HG03025 (cell line): ENCODE data around the gene CCL26.
"Not testable (repeated sequence)": the region's sequence is repeated elsewhere in the genome, so short reads cannot be mapped to it uniquely, and the experiment has no call there.

Experiments
- ATAC-seq: cut with Tn5 transposase; IDR thresholded peaks from one replicate; pipeline ENCODE4 v1.9.1; 2021; ENCODE audit warnings: mild to moderate bottlenecking, moderate library complexity; ENCODE audit not compliant: unreplicated experiment, low FRiP score

CCL26 gene

DNA sequence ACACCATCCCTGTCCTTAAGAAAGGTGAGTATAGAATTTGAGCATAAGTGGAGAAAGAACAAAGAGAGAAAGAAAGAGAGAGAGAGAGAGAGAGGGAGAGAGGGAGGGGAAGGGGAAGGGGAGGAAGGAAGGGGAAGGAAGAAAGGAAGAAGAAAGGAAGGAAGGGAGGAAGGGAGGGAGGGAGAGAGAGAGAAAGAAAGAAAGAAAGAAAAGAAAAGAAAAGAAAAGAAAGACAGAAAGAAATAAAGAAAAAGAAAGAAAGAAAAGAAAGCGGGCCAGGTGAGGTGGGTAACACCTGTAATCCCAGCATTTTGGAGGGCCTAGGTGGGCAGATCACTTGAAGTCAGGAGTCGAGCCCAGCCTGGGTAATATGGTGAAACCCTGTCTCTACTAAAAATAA, 21.7 kb upstream of the CCL26 start:
- no peak for ATAC-seq

DNA sequence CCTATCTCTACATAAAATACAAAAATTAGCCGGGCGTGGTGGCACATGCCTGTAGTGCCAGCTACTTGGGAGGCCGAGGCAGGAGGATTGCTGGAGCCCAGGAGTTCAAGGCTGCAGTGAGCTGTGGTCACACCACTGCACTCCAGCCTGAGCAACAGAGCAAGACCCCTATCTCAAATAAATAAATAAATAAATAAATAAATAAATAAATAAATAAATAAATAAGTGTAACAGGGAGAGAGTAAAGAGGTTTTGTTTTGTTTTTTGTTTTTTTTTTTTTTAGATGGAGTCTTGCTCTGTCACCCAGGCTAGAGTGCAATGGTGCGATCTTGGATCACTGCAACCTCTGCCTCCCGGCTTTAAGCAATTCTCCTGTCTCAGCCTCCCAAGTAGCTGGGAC, 20.6 kb upstream of the CCL26 start:
- not testable (repeated sequence) for ATAC-seq

DNA sequence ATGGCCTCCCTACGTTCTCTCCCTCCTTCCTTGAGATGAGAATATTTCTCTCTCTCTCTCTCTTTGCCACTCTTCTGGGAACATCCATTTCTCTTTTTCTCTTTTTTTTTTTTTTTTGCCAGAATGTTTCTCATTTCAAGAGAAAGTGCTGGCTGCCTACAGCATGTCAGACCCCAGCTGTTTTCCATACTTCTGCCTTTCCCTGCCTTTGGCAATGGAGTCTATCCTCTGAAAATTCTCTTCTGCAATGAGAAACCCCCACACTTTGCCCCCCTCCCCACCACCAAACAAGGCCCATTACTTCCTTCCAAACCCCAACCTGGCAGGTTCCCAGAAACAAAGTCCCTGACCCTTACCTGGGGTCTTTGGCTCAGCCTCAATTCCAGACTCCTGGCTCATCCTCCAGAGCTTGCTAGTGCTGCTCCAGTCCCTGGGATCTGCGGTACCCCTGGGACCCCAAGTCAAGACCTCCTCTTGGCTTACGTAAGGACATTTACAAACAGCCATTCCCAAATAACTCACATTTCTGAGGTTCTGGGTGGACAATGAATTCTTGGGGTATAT, 17.4 kb upstream of the CCL26 start:
- ATAC-seq, result no peak

DNA sequence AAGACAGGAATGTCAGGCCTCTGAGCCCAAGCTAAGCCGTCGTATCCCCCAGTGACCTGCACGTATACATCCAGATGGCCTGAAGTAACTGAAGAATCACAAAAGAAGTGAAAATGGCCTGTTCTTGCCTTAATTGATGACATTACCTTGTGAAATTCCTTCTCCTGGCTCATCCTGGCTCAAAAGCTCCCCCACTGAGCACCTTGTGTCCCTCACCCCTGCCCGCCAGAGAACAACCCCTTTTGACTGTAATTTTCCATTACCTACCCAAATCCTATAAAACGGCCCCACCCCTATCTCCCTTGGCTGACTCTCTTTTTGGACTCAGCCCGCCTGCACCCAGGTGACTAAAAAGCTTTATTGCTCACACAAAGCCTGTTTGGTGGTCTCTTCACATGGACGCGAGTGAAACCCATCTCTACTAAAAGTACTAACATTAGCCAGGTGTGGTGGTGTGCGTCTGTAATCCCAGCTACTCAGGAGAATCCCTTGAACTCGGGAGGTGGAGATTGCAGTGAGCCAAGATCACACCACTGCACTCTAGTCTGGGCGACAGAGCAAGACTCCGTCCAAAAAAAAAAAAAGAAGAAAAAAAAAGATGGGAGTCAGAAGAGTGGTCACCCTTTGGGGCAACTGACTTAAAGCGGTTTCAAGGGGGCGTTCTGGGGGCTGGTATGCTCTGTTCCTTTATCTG, 16.3 kb upstream of the CCL26 start:
- ATAC-seq, result not testable (repeated sequence)

DNA sequence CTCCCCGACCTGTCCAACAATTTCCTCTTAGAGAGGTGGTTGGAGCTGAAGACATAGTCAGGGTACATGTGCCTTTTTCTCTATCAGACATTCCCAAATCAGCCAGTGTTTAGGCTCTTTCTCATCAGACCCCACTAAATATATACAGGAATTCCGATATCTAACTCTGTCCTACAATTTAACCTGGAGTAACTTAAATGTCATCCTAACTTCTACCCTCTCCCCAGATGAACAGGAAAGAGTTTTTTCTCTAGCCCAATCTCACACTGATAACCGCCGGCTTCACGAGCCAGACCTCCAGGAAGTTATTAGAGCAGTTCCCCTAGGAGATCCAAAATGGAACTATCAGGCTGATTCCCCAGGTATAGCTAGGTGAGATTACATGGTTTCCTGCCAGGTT, 11.0 kb upstream of the CCL26 start:
- not testable (repeated sequence) for ATAC-seq

DNA sequence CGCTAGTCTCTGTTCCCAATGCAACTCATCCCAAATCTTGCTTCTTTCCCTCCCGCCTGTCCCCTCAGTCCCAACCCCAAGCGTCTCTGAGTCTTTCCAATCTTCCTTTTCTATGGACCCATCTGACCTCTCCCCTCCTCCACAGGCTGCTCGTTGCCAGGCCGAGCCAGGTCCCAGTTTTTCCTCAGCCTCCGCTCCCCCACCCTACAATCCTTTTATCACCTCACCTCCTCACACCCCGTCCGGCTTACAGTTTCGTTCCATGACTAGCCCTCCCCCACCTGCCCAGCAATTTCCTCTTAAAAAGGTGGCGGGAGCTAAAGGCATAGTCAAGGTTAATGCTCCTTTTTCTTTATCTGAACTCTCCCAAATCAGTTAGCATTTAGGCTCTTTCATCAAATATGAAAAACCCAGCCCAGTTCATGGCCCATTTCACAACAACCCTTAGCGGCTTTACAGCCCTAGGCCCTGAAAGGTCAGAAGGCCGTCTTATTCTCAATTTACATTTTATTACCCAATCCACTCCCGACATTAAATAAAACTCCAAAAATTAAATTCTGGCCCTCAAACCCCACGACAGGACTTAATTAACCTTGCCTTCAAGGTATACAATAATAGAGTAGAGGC, 8.7 kb upstream of the CCL26 start:
- not testable (repeated sequence) for ATAC-seq

DNA sequence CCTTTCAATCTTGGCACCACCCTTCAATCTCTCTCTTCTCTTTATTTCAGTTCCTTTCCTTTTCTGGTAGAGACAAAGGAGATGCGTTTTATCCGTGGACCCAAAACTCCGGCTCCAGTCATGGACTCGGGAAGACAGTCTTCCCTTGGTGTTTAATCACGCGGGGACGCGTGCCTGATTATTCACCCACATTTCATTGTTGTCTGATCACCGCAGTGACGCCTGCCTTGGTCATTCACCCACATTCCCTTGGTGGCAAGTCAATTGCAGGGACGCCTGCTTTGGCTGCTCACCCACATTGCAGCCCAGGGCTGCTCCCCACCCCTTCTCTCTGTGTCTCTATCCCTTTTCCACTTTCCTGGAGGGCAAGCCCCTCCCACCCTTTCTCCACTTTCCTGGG, 7.5 kb upstream of the CCL26 start:
- ATAC-seq, result not testable (repeated sequence)

DNA sequence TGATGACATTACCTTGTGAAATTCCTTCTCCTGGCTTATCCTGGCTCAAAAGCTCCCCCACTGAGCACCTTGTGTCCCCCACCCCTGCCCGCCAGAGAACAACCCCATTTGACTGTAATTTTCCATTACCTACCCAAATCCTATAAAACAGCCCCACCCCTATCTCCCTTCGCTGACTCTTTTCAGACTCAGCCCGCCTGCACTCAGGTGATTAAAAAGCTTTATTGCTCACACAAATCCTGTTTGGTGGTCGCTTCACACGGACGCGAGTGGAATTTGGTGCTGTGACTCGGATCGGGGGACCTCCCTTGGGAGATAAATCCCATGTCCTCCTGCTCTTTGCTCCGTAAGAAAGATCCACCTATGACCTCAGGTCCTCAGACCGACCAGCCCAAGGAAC, 7.0 kb upstream of the CCL26 start:
- not testable (repeated sequence) for ATAC-seq

DNA sequence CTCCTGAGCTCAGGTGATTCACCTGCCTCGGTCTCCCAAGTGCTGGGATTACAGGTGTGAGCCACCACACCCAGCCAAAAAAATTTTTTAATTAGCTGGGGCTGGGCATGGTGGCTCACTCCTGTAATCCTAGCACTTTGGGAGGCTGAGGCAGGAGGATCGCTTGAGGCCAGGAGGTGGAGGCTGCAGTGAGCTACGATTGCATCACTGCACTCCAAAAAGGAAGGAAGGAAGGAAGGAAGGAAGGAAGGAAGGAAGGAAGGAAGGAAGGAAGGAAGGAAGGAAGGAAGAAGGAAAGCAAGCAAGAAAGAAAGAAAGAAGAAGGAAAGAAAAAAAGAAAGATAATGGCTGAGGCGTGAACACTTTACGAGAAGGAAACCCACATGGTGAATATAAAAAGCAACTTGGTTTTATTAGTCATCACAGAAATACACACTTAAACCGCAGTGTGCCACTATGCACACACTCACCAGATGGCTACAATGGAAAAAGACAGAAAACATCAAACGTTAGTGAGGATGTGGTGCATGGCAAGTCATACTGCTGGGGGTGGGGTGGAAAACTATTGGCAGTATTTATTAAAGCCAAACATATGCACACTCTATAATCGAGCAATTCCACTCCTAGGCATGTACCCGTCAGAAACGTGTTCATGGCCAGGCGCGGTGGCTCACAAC, 4.4 kb upstream of the CCL26 start:
- ATAC-seq, result no peak

DNA sequence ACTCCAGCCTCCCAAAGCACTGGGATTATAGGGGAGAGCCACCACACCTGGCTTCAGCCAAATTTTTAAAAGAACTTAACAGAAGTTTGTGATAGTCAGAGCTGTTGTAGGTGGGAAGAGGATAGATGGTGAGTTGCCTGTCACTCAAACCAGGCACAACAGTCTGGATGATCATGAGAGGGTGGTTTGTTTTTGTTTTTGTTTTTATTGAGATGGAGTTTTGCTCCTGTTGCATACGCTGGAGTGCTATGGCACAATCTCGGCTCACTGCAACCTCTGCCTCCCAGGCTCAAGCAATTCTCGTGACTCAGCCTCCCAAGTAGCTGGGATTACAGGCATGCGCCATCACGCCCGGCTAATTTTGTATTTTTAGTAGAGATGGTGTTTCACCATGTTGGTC, 1.9 kb upstream of the CCL26 start:
- ATAC-seq, result not testable (repeated sequence)

DNA sequence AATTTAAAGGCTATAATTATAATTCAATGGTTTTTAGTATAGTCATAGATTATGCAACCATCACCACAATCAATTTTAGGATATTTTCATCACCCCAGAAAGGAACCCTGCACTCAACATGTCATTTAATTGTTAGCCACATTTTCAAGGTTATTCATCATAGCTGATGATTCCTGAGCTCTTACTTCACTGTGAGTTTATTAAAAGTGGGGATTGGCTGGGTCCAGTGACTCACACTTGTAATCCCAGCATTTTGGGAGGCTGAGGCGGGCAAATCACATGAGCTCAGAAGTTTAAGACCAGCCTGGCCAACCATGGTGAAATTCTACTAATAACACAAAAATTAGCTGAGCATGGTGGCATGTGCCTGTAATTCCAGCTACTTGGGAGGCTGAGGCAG, 787 bp downstream of the CCL26 start:
- no peak for ATAC-seq

DNA sequence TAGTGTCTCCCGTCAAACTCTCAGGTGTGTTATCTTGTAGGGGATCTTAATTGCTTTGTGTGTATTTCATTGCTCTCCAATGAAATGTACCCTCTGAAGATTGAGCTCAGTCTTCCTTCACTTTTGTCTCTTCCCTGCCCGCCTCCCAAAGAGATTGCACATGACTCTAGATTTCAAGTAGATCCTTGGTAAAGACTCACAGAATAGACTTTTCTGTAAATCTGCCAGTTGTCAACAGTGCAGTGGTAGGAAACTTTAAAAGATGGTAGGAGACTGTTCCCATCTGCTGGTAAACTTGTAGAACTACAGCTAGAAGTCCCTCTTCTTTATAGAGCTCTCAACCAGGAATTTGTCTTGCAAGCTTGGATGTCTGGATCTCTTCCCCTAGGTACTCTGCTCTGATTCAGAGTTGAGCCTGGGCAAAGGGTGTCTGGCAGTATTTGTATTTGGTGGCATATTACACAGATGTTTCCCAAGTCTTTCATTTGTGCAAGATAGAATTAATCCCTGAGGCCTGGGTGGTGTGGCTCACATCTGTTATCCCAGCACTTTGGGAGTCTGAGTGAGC, 9.6 kb downstream of the CCL26 start:
- ATAC-seq, result no peak

DNA sequence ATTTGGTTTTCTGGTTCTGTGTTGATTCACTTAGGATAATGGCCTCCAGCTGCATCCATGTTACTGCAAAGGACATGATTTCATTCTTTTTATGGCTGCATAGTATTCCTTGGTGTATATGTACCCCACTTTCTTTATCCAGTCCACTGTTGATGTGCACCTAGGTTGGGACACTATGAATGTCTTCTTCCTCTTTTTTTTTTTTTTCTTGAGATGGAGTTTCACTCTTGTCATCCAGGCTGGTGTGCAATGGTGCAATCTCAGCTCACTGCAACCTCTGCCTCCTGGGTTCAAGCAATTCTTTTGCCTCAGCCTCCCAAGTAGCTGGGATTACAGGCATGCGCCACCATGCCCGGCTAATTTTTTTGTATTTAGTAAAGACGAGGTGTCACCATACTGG, 10.2 kb downstream of the CCL26 start:
- not testable (repeated sequence) for ATAC-seq

DNA sequence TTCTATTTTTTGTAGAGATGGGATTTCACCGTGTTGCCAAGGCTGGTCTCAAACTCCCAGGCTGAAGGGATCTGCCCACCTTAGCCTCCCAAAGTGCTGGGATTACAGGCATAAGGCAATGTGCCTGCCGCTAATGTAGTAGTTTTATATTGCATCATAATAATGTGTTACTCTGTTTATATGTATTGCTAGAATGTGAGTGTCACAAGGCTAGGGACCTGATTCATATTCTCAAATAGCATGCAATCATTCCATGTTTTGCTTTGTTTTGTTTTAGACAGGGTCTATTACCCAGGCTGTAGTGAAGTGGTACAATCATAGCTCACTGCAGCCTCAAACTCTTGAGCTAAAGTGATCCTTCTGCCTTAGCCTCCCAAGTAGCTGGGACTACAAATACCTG, 13.5 kb downstream of the CCL26 start:
- ATAC-seq, result no peak

DNA sequence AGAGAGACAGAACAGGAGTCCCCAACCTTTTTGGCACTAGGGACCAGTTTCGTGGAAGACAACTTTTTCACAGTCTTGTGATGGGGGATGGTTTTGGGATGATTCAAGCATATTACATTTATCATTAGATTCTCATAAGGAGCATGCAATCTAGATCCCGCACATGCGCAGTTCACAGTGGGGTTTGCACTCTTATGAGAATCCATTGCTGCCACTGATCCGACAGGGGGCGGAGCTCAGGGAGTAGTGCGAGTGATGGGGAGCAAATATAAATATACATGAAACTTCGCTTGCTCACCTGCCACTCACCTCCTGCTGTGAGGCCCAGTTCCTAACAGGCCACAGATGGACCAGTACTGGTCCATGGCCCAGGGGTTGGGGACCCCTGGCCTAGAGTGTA, 14.2 kb downstream of the CCL26 start:
- ATAC-seq, result no peak

DNA sequence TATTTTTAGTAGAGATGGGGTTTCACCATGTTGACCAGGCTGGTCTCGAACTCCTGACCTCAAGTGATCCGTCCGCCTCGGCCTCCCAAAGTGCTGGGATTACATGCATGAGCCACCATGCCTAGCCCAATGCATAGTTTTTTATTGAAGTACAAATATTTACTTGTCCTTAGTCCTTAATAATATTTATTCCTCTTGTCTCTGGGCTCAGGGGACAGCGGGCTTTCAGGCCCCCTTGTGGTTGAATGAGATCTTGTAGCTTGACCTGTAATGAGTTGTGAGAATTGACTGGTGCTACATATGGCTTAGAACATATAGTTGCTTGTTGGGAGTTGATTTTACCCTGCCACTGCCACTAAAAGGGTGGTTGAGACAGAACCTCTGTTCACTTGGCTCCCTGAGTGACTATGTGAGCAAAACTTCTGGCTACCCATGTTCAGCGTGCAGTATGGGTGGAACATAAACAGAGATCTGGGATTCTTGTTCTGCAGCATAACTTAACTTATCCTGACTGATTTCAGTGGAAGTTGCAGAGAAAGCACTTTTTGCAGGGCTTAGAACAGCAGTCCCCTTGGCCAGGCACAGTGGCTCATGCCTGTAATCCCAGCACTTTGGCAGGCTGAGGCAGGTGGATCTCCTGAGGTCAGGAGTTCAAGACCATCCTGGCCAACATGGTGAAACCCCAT, 14.9 kb downstream of the CCL26 start:
- no peak for ATAC-seq

DNA sequence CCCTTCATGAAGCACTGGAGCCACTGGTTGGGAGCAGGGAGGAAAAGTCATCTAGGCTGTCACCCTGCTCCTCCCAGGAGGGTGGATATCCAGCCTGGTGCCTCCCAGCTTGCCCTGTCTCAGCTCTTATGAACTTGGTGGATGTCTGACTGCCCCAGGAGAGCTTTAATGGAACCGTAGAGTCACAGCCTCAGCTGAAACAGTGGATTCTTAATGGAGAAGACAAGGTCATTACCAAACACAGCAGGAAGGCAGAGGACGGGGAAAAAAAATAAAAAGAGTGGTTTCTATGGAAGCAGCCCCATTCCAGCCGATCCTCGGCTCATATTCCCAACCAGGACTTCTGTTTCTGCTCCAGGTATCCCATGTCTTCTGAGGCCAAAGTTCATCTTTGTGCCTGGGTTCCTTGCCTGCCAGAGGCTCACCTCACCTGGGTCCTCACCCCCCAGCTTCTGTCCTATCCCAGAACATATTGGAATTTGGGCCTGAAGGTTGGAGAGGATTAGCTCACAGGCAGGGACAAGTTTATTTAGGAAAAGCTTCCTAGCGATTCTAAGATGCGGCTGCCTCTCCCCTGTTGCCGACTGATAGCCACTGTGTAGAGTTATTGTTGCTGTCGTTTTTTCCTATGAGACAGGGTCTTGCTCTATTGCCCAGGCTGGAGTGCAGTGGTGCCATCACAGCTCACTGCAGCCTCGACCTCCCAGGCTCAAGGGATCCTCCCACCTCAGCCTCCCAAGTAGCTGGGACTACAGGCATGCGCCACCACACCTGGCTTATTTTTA, 15.6 kb downstream of the CCL26 start:
- no peak for ATAC-seq

DNA sequence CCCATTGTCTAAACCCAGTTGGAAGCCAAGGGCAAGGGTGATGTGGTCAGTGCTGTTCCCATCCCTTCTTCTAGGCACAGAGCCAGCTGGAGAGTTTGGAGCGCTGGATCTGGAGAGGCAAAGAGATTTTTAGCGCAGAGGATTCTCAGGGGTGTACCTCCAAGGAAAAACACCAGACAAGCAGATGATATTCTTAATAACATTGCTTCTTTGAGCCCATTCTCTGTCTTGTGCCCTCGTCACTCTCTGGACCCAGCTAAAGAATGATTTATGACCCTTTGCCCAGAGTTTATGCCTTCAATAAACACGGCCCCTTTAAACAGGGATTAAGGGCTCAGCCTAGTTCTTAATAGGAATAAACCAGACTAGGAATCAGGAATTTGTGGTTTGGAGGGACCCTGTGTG, 28.6 kb downstream of the CCL26 start:
- ATAC-seq, result no peak

DNA sequence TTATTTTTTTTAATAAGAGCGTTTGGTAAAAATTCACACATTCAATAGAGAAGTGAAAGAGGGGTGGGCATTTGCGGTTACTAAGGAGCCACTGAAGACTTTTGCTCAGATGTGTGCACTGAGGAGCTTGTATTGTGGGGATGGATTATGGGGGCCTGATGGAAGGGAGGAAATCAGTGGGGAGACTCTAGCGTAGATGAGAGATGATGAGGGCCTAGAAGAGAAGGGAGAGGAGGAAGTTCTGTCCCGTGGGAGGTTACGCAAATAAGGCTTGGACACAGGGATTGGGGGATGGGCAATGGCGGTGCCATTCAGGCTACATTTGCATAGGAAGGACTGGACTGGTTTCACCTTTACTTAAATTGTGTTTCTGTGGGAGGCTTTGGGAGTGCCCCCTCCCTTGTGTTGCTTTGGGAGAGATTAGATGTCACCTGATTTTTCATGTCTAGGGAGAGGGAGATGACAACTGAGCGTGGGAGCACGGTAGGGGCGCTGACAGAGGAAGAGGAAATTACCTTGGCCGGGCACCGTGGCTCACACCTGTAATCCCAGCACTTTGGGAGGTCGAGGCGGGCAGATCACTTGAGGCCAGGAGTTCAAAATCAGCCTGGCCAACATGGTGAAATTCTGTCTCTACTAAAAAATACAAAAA, 31.0 kb downstream of the CCL26 start:
- no peak for ATAC-seq
